ENCODE measurements around the gene TBC1D10A. TPM values are rescaled to one million over a fixed set of nuclear protein-coding genes. Genes with fewer than 3 reads are reported as not detected.

Gene TBC1D10A
- total RNA-seq, 2 donors from 2014 or later, result 12.1 to 13.7 TPM

DNA sequence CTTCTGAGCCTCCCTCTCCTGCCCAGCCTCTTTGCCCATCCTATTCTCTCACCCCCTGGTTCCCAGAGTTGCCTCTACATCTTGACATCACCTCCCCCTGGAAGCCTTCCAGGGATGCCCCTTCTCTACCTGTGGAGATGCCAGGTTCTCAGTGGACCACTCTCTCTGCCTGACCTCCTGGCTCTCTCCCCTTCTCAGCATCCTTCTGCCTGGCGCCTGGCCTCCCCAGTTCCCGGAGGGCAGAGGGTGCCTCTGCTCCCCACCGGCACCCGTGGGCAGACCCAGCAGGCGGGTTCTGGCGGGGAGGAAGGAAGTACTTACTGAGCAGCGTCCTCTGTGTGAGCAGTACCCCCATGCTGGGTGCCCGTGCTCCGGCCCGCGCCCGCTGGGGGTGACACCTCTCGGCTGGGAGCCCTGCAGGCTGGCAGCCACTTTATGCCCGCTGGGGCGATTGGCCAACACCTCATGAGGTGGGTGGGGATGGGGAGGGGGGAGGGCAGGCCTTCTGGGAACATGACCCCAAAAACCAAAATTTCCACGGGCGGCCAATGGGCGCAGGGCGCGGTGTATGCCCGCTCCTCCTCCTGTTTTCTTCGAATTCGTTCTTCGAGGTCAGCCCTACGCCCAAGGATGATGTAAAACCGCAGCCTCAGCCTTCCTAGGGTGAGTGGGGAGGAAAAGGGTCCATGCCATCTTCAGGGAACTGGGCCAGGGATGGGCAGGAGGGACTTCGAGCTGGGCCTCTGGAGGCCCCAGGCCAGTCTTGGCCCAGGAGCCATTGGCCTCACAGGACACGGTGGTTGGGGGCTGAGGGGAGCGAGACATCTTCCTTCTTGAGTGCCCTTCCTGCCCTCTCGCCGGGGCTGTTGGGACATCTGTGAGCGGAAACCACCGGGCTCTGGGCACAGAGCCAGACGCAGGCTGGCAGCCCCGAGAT is 60.0 kb downstream of the TBC1D10A start, which contains the start of gene OSM:
Gene OSM, minus strand, starts transcription at position 407 of the 937 bp plus-strand sequence. Its CDS starts 52 bp downstream, at position 355.
- Mint-ChIP-seq H3K36me3 (ENCODE audit: low read depth) (no peaks in the 10 kb centered on the region), H3K27me3 (ENCODE audit: insufficient read depth) (peaks cover 9% of the 10 kb centered on the region), H3K4me3 (no peak within 1 kb of the TSS), H3K27ac (no peak within 1 kb of the TSS), H3K9me3 (no peaks in the 10 kb centered on the region), H3K4me1 (peaks cover 2% of the 10 kb centered on the region)
- no peaks in the 10 kb centered on the region for H3K9me3 ChIP-seq (ENCODE audit: control insufficient read depth, low read length)
- no peak for DNase-seq
- H3K27me3 ChIP-seq (ENCODE audit: control insufficient read depth, insufficient read depth, low read length, poor library complexity, severe bottlenecking), result no peaks in the 10 kb centered on the region
- no peaks in the 10 kb centered on the region for H3K36me3 ChIP-seq (ENCODE audit: control insufficient read depth, insufficient read depth, low read length)
- no peak within 1 kb of the TSS for H3K9ac ChIP-seq (ENCODE audit: extremely low read depth, low read length, poor library complexity, severe bottlenecking)
- H3K4me3 ChIP-seq (ENCODE audit: low read length), result no peak within 1 kb of the TSS
- H3K4me1 ChIP-seq (ENCODE audit: control insufficient read depth, insufficient read depth, low read length), result no peaks in the 10 kb centered on the region
- 95 to 96% methylated on average over 23 to 35 of the region's 35 CpGs for WGBS, 2 experiments (ENCODE audit: insufficient coverage in 1 of 2, insufficient read length in 1 of 2)
- H3K27ac ChIP-seq (ENCODE audit: low read depth, low read length), result no peak within 1 kb of the TSS
- TF ChIP-seq, protein P1, sequence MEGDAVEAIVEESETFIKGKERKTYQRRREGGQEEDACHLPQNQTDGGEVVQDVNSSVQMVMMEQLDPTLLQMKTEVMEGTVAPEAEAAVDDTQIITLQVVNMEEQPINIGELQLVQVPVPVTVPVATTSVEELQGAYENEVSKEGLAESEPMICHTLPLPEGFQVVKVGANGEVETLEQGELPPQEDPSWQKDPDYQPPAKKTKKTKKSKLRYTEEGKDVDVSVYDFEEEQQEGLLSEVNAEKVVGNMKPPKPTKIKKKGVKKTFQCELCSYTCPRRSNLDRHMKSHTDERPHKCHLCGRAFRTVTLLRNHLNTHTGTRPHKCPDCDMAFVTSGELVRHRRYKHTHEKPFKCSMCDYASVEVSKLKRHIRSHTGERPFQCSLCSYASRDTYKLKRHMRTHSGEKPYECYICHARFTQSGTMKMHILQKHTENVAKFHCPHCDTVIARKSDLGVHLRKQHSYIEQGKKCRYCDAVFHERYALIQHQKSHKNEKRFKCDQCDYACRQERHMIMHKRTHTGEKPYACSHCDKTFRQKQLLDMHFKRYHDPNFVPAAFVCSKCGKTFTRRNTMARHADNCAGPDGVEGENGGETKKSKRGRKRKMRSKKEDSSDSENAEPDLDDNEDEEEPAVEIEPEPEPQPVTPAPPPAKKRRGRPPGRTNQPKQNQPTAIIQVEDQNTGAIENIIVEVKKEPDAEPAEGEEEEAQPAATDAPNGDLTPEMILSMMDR (conservative IDR thresholded peaks at IDR 0.05), result no peak

DNA sequence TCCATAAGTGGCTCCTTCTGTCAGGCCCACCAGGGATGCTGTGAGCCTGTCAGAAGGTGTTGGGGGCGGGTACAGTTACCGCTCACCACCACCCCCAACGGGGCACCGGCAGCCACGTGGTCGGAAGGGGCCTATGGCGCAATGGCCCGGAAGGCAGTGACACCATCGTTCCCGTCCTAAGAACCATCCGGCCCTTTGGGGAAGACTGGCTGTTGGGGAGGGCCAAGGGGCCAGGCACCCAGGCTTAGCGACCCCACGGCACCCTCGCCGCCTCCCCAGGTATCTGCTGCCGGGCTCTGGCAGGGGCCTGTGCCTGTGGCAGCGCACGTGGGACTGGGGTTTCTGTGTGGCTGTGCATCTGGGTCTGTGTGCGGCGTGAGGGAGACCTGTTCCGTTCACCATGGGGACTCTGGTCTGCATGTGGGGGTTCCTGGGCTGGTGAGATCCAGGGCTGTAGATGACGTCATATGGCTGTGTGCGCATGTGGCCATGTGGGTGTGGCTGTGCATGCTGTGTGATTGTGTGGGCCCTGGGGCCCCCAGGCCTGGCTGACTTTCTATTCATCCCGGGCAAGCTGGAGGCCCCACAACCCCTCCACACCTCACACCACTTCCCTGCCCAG is 60.8 kb downstream of the TBC1D10A start:
- Histone ChIP-seq H3K9me3 (ENCODE audit: control insufficient read depth, low read length) (no peaks in the 10 kb centered on the region), H3K4me1 (ENCODE audit: control insufficient read depth, insufficient read depth, low read length) (no peaks in the 10 kb centered on the region), H3K27ac (ENCODE audit: low read depth, low read length) (no peak overlapping the region), H3K36me3 (ENCODE audit: control insufficient read depth, insufficient read depth, low read length) (no peaks in the 10 kb centered on the region), H3K9ac (ENCODE audit: extremely low read depth, low read length, poor library complexity, severe bottlenecking) (no peak overlapping the region), H3K27me3 (ENCODE audit: control insufficient read depth, insufficient read depth, low read length, poor library complexity, severe bottlenecking) (no peaks in the 10 kb centered on the region), H3K4me3 (ENCODE audit: low read length) (no peak overlapping the region)
- Mint-ChIP-seq H3K9me3 (no peaks in the 10 kb centered on the region), H3K4me1 (peaks cover 2% of the 10 kb centered on the region), H3K27ac (no peak overlapping the region), H3K4me3 (no peak overlapping the region), H3K36me3 (ENCODE audit: low read depth) (no peaks in the 10 kb centered on the region), H3K27me3 (ENCODE audit: insufficient read depth) (peaks cover 9% of the 10 kb centered on the region)
- peak; percentile 67 for DNase-seq
- 89% methylated on average over 8 to 24 of the region's 24 CpGs for WGBS, 2 experiments (ENCODE audit: insufficient coverage in 1 of 2, insufficient read length in 1 of 2)
- TF ChIP-seq, protein P1 (conservative IDR thresholded peaks at IDR 0.05), result no peak

DNA sequence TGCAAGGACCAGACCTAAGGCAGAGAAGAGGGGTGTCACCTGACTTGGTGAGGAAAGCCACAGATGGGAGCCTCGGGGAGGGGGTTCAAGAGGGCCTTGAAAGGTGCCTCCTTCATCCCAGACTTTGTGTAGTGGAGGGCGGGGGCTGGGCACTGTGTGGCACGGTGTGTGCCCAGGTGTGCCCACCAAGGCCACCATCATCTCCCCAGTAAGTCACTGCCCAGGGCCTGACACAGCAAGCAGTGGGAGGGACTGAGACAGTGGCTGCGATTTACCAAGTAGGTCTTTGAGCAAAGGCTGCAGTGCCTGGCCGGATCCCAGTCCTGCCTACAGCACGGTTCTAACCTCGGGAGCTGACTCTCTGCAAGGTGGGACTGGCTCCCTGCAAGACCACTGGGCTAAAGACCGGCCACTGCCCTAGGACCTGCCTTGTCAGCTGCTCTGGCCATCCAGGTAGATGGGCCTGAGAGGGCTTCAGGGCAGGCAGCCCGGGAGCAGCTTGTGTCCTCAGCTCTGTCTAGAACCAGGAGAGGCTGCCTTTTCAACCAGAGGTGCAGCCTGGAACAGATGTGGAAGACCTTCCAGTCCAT is 61.5 kb downstream of the TBC1D10A start:
- Mint-ChIP-seq H3K9me3 (no peaks in the 10 kb centered on the region), H3K4me3 (no peak overlapping the region), H3K36me3 (ENCODE audit: low read depth) (no peaks in the 10 kb centered on the region), H3K27ac (no peak overlapping the region), H3K4me1 (peaks cover 2% of the 10 kb centered on the region), H3K27me3 (ENCODE audit: insufficient read depth) (peaks cover 9% of the 10 kb centered on the region)
- TF ChIP-seq, protein P1 (conservative IDR thresholded peaks at IDR 0.05), result no peak
- 91 to 93% methylated on average over 2 to 9 of the region's 9 CpGs for WGBS, 2 experiments (ENCODE audit: insufficient coverage in 1 of 2, insufficient read length in 1 of 2)
- no peak overlapping the region for H3K9ac ChIP-seq (ENCODE audit: extremely low read depth, low read length, poor library complexity, severe bottlenecking)
- no peaks in the 10 kb centered on the region for H3K27me3 ChIP-seq (ENCODE audit: control insufficient read depth, insufficient read depth, low read length, poor library complexity, severe bottlenecking)
- no peak overlapping the region for H3K4me3 ChIP-seq (ENCODE audit: low read length)
- no peaks in the 10 kb centered on the region for H3K36me3 ChIP-seq (ENCODE audit: control insufficient read depth, insufficient read depth, low read length)
- H3K9me3 ChIP-seq (ENCODE audit: control insufficient read depth, low read length), result no peaks in the 10 kb centered on the region
- DNase-seq, result no peak
- H3K4me1 ChIP-seq (ENCODE audit: control insufficient read depth, insufficient read depth, low read length), result no peaks in the 10 kb centered on the region
- H3K27ac ChIP-seq (ENCODE audit: low read depth, low read length), result no peak overlapping the region
